C4-2B (cell line): Measurements from ENCODE around the gene HSPB3.
"Not testable (repeated sequence)": the region's sequence is repeated elsewhere in the genome, so short reads cannot be mapped to it uniquely, and the experiment has no call there.

Source experiments
- CTCF ChIP-seq: fragments of 450-650 bp; conservative IDR thresholded peaks from 2 replicates; pipeline ENCODE4 v1.5.1; 2017; ENCODE audit warnings: mild to moderate bottlenecking
- ZFX ChIP-seq: fragments of 450-650 bp; IDR thresholded peaks from 2 replicates; pipeline ENCODE4 v1.6.1; 2017

DNA sequence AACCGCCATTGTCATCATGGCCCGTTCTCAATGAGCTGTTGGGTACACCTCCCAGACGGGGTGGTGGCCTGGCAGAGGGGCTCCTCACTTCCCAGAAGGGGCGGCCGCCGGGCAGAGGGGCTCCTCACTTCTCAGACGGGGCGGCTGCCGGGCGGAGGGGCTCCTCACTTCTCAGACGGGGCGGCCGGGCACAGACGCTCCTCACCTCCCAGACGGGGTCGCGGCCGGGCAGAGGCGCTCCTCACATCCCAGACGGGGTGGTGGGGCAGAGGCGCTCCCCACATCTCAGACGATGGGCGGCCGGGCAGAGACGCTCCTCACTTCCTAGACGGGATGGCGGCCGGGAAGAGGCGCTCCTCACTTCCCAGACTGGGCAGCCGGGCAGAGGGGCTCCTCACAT is 35.0 kb upstream of the HSPB3 start:
- not testable (repeated sequence) for TF ChIP-seq ZFX, CTCF
